Activated CD4-positive, alpha-beta T cell treated with anti-CD3 and anti-CD28 coated beads, Interleukin-10, Interleukin-2, amounts not matched to agents 100 ng/mL and 50 ng/mL, durations not matched to agents 16 hours and 8 hours (primary cell): ENCODE measurements around the gene SH2D3A.
"Not testable (repeated sequence)": the region's sequence is repeated elsewhere in the genome, so short reads cannot be mapped to it uniquely, and the experiment has no call there.

ENCODE experiments used
- DNase-seq: peaks from one replicate; pipeline ENCODE4 v3.0.0-alpha.2; 2020

The SH2D3A gene

DNA sequence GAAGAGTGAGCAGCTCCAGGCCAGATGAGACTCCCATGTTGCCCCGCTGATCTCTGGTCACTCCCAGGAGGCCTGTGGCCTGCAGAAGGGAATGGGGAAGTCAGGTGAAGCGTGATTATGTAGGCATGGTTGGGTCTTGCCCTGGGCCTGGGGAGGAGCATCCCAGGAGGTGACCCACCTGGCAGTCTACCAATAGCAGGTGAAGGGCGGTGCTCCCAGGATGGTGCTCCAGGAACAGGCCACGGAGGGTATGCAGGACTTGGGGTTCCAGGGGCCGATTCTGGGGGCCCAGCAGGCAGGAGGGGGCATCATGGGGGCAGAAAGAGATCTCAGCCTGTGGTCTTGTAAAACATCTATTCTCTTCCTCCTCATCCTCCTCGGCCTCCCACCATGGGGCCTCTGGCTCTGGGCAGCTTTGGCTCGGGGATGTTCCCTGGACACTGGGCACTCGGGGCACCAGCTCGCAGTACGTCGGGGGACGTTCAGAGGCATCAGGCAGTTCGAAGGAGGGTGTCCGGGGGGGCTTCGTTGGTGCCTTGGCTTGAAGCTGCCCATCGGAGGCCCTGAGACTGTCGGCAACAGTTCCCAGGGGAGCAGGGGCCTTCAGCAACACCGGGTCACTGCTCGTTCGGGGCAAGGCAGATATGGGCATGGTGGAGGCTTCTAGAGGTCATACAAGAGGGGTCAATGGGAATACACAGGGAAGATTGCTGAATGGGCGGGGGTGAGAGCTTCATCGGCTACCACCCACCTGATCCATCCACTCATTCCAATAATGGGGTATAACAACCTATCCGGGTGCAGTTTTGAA is 12.4 kb downstream of the SH2D3A start:
- no peak for DNase-seq

DNA sequence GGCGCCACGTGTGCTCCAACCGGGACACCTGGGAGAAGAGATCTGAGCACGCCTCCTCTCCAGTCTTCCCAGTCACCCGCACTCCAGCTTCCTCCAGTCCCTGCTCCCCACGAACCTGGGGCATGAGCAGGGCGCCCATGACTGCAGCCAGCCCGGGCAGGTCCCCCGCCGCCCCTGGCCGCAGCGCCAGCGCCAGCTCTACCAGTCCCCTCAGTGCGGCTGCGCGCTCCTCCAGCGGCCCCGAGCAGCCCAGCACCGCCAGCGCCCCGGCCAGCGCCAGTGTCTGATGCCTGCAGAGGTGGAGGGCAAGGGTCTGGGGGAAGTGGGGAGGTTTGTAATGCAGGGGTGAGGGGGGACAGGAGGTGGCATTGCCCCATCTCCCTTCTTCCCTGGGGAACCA is 13.1 kb downstream of the SH2D3A start:
- no peak for DNase-seq

DNA sequence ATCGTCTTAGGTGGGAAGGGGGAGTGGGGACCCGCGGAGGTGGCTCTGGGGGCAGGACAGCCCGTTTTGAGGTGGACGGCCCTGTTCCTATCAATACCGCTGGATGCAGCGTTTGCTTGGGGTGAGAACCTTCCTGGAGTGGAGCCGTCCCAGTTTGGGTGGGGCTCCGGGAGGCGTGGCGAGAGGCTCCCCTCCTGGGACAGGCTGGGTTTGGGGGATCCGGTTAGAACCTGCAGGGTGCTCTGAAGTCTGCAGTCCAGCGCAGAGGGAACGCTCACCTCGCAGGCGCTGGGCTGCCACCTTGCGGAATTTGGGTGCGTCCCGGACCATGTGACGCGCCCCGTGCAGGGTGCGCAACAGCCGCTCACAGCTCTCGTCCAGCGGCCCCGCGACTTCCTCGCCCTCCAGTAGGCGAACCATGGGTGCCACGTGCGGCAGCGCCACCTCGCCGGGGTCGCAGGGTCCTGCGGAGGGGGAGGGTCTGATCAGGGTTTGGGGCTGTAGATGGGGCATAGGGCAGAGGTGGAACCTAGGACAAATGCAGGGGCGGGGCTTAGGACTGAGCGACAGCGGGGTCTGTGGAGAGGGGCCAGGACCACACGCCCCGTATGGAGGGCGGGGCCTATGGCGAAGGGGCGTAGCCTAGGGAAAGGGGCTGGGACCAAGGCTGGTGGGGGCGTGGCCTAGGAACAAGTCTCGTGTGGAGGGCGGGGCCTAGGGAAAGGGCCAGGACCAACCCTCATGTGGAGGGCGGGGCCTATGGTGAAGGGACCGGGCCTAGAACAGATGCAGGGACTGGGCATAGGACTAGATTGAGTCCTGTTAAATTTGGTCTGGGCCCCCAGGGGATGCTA is 13.8 kb downstream of the SH2D3A start:
- DNase-seq = peak; percentile 90

DNA sequence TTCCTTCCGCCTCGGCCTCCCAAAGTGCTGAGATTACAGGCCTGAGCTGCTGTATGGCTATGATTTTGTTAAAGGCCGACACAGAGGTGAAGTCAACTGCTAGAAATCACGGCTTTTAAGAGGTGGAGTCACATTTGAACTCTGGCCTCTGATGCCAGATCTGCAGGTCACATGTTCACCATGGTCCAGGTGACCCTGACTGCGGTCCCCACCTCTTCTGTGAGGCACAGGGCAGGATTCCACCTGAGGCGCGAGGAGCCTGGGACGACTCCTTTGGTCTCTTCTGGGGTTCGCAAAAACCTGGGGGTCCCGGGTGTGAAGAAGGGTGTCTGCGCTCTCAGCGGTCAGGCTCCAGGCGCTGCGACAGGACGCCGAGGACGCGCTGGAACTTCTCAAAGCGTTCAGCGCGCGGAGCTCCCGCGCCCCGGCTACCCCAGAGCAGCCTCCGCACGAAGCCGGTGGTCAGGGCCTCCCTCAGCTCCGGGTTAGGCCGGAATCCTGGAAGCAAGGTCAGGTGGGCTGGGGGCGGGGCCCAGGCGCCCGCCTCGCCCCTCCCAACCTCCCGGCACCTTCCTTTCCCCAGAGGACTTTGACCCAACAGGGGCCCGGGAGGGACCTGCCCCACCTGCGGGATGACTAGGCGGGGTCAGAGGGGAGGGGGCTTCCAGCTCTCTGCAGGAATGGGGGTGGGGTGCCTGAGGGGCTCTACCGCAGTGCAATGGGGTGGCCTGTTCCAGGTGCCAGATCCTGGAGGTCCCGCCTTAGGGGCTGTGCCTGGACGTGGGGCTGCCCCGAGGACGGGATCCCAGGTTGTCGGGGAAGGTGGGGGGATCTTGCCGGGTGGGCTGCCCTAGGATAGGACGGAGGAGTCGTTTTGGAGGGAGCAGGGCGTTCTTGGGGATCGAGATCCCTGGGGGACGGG is 14.7 kb downstream of the SH2D3A start:
- DNase-seq = no peak

DNA sequence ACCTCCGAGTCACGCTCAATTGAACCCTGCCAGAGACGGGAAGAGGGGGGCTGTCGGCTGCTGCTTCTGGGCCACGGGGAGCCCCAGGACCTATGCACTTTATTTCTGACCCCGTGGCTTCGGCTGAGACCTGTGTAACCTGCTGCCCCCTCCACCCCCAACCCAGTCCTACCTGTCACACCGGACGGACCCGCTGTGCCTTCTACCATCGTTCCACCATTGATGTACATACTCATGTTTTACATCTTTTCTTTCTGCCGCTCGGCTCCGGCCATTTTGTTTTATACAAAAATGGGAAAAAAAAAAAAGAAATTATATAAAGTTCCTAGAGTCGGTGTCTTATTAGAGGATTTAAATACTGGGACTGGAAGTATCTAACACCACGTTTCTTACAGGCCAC is 16.0 kb downstream of the SH2D3A start:
- no peak for DNase-seq

DNA sequence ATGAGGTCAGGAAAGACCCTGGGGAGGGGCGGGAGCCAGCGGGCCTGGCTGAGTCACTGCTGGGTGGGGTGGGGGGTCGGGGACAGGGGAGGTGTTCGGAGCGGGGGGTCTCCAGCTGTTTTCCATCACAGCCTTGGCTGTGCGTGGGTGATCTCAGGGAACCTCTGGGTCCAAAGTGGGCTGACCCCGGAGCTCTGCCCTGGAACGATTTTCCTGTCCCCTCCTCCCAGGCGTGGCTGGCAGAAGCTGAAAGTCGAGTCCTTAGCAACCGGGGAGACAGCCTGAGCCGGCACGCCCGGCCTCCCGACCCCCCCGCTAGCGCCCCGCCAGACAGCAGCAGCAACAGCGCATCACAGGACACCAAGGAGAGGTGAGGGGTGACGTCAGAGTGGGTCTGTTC is 17.2 kb downstream of the SH2D3A start:
- DNase-seq = no peak

DNA sequence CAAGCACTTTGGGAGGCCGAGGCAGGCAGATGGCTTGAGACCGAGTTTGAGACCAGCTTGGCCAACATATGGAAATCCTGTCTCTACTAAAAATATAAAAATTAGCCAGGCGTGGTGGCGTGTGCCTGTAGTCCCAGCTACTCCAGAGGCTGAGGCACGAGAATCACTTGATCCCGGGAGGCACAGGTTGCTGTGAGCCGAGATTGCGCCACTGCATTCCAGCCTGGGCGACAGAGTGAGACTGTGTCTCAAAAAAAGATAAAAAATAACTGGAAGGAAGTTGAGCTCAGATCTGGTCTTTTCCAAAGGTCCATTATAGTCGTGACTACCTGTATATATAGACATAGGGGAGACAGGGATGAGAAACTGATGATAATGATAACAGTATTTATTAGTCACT is 18.7 kb downstream of the SH2D3A start:
- DNase-seq = not testable (repeated sequence)

DNA sequence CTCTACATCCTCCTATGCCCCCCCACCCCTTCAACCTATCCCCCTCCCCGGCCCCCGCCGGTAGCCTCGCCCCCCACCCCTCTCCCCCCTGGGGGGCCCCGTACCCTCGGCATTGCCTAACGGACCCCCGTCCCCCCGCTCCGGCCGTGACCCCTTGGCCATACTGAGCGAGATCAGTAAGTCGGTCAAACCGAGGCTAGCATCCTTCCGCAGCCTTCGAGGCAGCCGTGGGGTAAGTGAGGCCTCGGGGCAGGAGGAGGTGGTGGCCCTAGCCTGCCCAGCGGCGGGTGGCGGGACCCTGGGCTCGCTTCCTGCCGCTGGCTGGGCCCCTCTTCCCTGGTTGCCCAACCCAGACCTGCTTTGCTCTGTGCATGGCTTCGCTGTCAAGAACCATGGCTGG is 21.3 kb downstream of the SH2D3A start:
- DNase-seq = no peak

DNA sequence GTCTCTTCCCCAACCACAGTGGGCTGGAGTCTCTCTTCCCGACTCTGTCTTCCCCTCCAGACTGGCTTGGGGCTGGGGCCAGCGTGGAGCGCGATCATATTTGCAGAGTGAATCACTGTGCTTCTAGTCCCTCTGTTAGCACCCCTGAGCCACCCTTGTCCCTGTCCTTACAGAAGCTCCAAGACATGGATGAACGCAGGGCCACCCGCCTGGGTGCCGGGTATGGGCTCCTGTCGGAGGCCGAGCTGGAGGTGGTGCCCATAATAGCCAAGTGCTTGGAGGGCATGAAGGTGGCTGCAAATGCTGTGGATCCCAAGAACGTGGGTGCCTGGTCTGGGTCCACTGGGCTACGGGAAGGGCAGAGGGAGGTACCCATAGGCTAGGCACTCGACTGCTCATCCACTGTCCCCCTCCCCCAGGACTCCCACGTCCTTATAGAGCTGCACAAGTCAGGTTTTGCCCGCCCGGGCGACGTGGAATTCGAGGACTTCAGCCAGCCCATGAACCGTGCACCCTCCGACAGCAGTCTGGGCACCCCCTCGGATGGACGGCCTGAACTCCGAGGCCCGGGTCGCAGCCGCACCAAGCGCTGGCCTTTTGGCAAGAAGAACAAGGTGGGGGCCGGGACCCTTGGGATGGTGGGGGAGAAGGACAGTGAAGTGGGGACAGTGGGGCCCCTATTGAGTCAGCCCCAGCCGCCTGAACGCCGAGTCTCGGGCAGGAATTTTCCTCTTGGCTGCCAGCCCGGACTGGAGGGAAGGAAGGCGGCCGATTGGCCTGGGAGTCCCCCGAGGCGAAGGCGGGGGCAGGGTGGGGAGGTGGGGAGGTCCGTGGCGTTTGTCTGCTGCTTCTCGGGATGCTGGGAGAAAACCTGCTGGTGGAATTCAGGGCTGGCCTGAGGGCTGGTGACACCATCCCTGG is 22.6 kb downstream of the SH2D3A start:
- DNase-seq = no peak

DNA sequence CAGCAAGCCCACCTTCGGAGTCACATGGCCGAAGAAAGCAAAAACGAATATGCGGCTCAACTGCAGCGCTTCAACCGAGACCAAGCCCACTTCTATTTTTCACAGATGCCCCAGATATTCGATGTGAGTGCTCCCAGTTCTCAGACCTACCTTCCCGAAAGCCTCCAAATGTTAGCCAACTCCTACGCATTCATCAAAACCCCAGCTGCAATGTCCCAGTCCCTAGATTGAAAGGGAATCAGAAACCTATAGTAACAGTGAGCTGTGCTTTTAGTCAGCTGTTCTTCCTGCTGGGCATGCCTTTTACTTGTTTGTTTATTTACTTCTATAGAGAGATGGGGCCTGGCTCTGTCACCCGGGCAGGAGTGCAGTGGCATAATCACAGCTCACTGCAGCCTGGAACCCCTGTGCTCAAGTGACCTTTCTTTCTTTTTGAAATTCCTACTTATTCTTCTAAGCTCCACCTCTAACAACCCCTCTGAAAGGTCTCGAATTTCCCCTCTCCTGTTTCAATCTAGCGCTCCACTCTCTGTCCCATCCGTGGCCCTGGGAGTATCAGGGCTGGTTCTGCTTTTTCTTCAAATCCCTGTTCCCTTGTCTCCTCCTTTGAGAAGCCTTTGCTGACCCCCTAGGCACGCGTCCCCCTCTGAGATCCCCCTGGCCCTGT is 23.4 kb downstream of the SH2D3A start:
- DNase-seq = no peak

DNA sequence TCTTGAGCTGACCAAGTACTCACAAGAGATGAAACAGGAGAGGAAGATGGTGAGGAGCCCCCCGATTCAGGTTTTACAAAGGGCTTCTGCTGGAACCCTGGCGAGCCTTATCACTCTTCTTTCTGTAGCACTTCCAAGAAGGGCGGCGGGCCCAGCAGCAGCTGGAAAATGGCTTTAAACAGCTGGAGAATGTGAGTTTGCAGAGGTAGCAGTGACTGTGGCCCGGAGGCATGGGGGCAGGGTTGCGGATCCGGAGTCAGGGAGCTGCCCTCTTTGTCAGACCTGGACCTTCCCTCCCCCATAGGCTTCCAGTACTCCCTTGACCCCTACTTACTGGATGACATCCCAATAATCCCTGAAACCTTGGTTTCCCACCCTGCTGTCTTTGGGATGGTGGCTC is 24.2 kb downstream of the SH2D3A start:
- no peak for DNase-seq

DNA sequence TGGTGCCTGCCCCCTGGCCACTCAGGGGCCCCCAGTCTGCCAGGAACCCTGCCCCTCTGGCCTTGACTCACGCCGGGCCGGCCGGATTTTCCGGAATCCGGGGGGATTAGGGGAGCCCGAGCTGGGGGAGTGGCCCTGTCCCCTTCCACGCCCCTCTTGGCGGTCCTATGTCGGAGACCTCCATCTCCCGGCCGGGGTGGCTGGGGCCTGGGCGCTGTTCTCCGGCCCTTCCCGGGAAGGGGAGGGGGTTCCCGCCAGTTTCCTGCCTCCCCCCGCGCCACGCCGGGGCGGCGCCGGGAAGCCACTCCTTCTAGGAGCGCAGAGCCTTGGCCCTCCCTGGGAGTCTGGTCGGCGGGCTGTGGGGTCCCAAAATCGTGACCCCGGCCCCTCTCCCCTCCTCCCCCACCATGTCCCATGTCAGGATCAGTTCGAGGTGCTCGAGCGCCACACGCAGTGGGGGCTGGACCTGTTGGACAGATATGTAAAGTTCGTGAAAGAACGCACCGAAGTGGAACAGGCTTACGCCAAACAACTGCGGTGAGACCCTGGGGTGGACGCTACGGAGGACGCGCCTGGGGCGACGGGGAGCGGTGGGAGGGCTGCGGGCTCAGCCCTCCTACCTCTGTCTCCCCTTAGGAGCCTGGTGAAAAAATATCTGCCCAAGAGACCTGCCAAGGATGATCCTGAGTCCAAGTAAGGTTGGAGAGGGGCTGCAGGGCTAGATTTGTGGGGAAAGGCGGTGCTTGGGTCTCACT is 26.5 kb downstream of the SH2D3A start:
- DNase-seq = peak; percentile 28

DNA sequence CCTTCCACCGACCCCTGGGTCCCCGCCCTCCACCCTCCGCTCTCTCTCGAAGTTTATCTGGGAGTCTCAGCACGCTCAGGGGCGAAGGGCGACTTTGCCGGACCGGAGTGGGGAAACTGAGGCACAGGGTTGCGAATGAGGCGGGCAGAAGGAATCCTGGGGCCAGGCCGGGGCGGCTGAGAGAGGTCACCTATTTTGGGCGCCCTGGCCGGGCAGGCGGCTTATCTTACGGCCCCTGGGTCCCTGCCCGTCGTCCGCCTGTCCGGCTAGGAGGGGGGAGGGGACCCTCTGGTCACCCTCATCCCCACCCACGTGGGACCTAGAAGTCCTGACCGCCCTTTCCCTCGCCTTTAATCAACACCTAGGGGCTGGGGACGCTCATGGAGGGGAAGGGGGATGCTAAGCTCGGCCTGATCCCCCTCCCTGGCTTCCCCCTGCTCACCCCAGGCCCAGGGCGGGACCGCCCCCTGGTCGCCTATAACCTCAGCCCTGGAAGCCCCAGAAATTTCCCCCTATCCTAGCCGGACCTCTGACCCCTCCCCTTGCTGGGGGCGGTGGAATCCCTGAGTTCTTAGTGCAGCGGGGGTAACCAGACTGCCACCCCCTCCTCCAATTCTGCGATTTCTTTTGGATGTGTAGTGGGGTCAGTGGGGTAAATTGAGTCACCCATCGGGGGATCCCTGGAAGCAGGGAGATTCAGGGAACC is 27.2 kb downstream of the SH2D3A start:
- DNase-seq = peak; percentile 16

DNA sequence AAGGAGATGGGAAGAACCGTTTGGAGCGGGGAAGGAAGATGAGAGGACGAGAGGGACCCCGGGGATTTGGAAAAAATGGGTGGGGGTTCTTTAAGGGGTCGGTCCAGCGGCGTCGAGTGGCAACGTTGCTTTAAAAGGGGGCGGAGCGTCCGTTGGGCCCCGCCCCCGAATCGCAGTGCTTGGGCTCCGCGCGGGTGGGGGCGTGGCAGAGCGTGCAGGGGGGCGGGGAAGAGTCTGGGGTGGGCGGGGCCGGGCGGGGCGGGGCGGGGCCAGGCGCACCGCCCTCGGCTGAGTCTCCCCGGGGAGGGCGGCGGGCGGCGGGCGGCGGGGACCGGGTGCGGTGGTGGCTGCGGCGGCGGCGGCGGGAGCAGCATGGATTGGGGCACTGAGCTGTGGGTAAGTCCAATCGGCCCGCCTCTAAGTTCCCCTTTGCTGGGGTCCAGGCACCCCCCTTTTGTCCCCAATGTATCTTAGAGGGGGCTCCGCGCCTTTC is 27.8 kb downstream of the SH2D3A start, which contains the start of gene TRIP10:
TSS of gene TRIP10 (plus strand) at position 291 of the 493 bp plus-strand sequence. CDS start at position 373, 82 bp downstream.
- DNase-seq = peak; percentile 89

DNA sequence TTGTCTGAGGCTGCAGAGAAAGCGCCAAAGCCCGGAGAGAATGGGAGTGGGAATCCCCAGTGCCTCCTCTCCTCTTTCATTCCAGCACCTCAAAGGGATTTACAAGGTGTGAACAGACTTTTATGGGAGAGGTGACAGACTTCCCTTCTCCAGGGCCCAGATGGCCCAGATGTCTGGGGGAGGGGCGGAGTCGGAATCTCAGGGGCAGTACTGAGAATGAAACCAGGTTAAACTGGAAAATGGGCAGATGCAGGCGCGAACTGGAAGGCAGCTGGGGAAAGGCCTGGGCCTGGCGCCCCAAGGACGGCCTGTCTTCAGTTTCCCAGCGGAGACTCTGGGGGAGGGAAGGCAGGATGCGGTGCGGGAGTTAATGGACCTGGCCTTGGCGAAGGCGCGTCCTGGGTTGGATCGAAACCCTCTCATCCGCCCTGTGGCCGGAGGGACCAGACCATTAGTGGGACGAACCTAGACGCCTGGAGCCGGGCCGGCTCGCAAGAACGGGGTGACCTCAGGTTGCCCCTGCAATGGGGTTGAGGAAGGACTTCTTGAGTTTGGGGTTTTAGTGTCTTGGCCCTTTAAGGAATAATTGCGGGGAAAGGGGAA is 28.3 kb downstream of the SH2D3A start:
- DNase-seq = peak; percentile 33

DNA sequence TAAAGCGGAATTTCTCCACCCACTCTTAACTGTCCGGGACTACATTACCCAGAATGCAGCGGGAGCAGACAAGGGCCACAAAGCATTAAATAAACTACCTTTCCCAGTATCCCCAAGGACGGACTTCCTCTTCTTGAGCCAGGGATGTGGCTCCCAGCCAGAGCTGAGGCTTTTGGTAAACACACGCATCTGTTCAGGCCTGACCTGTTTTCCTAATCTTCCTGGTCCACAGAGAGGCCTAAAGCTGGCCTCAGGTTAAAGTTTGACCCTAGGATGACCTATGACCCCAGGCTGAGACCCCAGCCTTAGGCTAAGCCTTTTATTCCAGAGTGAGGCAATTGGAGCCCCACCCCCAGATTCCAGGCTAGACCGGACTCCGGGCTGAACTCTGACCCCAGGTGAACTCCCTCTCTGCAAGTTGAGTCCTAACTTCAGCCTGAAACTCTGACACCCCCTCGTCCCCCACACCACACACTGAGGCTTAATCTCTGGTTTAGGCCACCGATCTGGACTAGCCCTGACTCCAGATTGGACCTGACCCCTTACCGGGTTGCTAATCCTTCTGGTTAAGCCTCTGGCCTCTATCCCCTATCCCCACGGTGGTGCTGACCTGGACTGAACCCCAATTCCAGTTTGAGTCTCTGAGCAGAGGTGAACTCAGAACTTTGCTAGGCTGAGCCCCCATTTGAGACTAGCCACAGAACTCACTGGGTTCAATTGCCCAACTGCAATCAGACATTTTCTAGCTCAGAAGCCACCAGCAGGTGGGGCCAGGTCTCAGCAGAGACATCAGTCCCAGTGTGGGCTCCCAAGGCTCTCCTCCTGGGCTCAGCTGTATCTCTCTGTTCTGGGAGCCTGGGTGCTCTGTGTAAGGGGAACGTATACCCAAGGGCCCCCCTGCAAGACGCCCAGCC is 29.1 kb downstream of the SH2D3A start:
- peak; percentile 90 for DNase-seq

DNA sequence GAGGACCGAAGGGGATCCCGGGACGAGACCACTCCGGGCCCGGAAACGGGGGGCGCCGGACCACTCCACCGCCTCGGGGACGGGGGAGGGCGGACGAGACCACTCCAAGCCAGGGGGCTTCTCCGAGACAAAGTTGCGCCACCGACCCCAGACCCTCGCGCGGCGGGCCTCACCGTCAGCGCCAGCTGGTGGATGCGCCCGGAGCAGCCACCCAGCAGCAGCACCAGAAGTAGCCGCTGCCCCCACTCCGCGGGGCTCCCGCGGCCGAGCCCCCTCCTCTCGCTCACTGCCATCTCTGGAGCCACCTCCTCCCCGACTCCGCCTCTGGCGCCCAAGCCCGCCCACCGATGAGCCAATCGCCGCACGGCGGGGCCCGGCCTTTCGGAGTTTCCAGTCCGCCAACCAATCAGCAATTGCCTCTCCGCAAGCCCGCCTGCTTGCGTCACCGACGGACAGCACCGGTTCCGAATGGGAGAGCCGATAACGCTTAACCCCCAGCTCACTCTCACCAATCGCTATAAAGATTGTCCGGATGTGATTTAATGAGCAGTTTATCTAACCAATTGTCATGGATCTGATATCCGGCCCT is 29.9 kb downstream of the SH2D3A start, which contains the start of gene GPR108:
TSS of gene GPR108 (minus strand) at position 297 of the 589 bp plus-strand sequence. CDS start at position 293, 4 bp downstream.
- DNase-seq = peak; percentile 100
